Measurements from ENCODE around the gene TPD52L1.

GRCh38 chr6:125197795-125198269, 44.3 kb downstream of the TPD52L1 start:
- TF ChIP-seq CTCF (IDR thresholded peaks at IDR 0.05) (no peak), POLR2A (IDR thresholded peaks at IDR 0.05) (no peak)

Measured in testis (tissue), 2 donors.